IgD-negative memory B cell (primary cell): ENCODE measurements around the gene GATA3. TPM values are rescaled to one million over a fixed set of nuclear protein-coding genes. Genes with fewer than 3 reads are reported as not detected.

Experiments
- H3K27ac Mint-ChIP-seq, 3 donors: one replicate each; pipeline ENCODE4 v1.8.0; 2020 to 2022; ENCODE audit warnings: mild to moderate bottlenecking in 3 of 3, mixed read lengths in 3 of 3, moderate library complexity in 1 of 3
- H3K27me3 Mint-ChIP-seq: one replicate; pipeline ENCODE4 v1.8.0; 2021; ENCODE audit warnings: mixed read lengths
- H3K36me3 Mint-ChIP-seq: one replicate; pipeline ENCODE4 v1.8.0; 2020; ENCODE audit warnings: mild to moderate bottlenecking, mixed read lengths
- H3K4me1 Mint-ChIP-seq, 3 donors: one replicate each; pipeline ENCODE4 v1.8.0; 2020 to 2022; ENCODE audit warnings: mixed read lengths in 3 of 3, mild to moderate bottlenecking in 1 of 3
- H3K4me3 Mint-ChIP-seq, 4 donors: one replicate each; pipeline ENCODE4 v1.8.0; 2020 to 2022; ENCODE audit warnings: mild to moderate bottlenecking in 4 of 4, mixed read lengths in 4 of 4, moderate library complexity in 3 of 4
- H3K9me3 Mint-ChIP-seq, 3 donors: one replicate each; pipeline ENCODE4 v1.8.0; 2020 to 2021; ENCODE audit warnings: mixed read lengths in 3 of 3, mild to moderate bottlenecking in 1 of 3
- polyA plus RNA-seq: library from polyadenylated mRNA; unstranded; fragments of 300-500 nt; fragmentation: Illumina TruSeq; gene quantifications from one replicate; pipeline ENCODE4 v1.2.3, GENCODE V29; 2021

The GATA3 gene
- polyA plus RNA-seq, 1 donor from 2014 or later: 2.0 TPM

GRCh38 chr10:8035006-8035640 is 19.4 kb upstream of the GATA3 start:
- peaks cover 60% of the 10 kb centered on the region for H3K27me3 Mint-ChIP-seq
- H3K27ac Mint-ChIP-seq: peak overlapping the region; percentile 76 to 97 (median 89)
- peaks cover 4 to 8% (median 6%) of the 10 kb centered on the region in 3 donors for H3K4me1 Mint-ChIP-seq
- peaks cover 2 to 9% (median 6%) of the 10 kb centered on the region in 3 donors for H3K9me3 Mint-ChIP-seq
- peak overlapping the region in 1 of 4 donors; percentile 74 for H3K4me3 Mint-ChIP-seq
- no peaks in the 10 kb centered on the region for H3K36me3 Mint-ChIP-seq

GRCh38 chr10:8035641-8036470 is 18.6 kb upstream of the GATA3 start:
- Mint-ChIP-seq H3K4me1 (peaks cover 4 to 8% (median 6%) of the 10 kb centered on the region in 3 donors), H3K27ac (peak overlapping the region; percentile 76 to 97 (median 89)), H3K9me3 (peaks cover 2 to 9% (median 6%) of the 10 kb centered on the region in 3 donors), H3K27me3 (peaks cover 63% of the 10 kb centered on the region), H3K36me3 (no peaks in the 10 kb centered on the region), H3K4me3 (peak overlapping the region in 2 of 4 donors; percentile 72 to 74)

GRCh38 chr10:8036506-8037198 is 17.8 kb upstream of the GATA3 start:
- Mint-ChIP-seq H3K27me3 (peaks cover 63% of the 10 kb centered on the region), H3K9me3 (peaks cover 2 to 6% (median 6%) of the 10 kb centered on the region in 3 donors), H3K27ac (peak overlapping the region in 2 of 3 donors; percentile 77 to 95), H3K4me1 (peaks cover 6 to 8% (median 7%) of the 10 kb centered on the region in 3 donors), H3K4me3 (peak overlapping the region in 2 of 4 donors; percentile 50 to 75), H3K36me3 (no peaks in the 10 kb centered on the region)

- peak overlapping the region in 2 of 4 donors; percentile 50 to 75 for H3K4me3 Mint-ChIP-seq
- H3K9me3 Mint-ChIP-seq: peaks cover 2 to 6% (median 5%) of the 10 kb centered on the region in 3 donors
- H3K27me3 Mint-ChIP-seq: peaks cover 63% of the 10 kb centered on the region
- H3K36me3 Mint-ChIP-seq: no peaks in the 10 kb centered on the region
- peaks cover 9 to 13% (median 12%) of the 10 kb centered on the region in 3 donors for H3K4me1 Mint-ChIP-seq
- peak overlapping the region in 2 of 3 donors; percentile 77 to 95 for H3K27ac Mint-ChIP-seq
These were observed 17.2 kb upstream of the GATA3 start for GRCh38 chr10:8037199-8037801.

- Mint-ChIP-seq H3K4me3 (peak overlapping the region; percentile 14 to 63 (median 46)), H3K4me1 (peaks cover 13 to 19% (median 18%) of the 10 kb centered on the region in 3 donors), H3K9me3 (peaks cover 2 to 6% (median 5%) of the 10 kb centered on the region in 3 donors), H3K36me3 (no peaks in the 10 kb centered on the region), H3K27me3 (peaks cover 70% of the 10 kb centered on the region), H3K27ac (peak overlapping the region; percentile 63 to 77 (median 76))
These were observed 16.3 kb upstream of the GATA3 start for GRCh38 chr10:8037941-8038894.

GRCh38 chr10:8039321-8039881 is 15.1 kb upstream of the GATA3 start:
- Mint-ChIP-seq H3K9me3 (peaks cover 2 to 7% (median 6%) of the 10 kb centered on the region in 3 donors), H3K27me3 (peaks cover 71% of the 10 kb centered on the region), H3K36me3 (peaks cover 2% of the 10 kb centered on the region), H3K4me3 (peak overlapping the region in 3 of 4 donors; percentile 4 to 66 (median 49)), H3K27ac (peak overlapping the region; percentile 49 to 77 (median 52)), H3K4me1 (peaks cover 11 to 24% (median 24%) of the 10 kb centered on the region in 3 donors)

GRCh38 chr10:8040651-8041050 is 13.8 kb upstream of the GATA3 start:
- H3K27ac Mint-ChIP-seq: peak overlapping the region; percentile 22 to 52 (median 46)

GRCh38 chr10:8041284-8041991 is 13.1 kb upstream of the GATA3 start:
- peaks cover 19 to 34% (median 29%) of the 10 kb centered on the region in 3 donors for H3K4me1 Mint-ChIP-seq
- peaks cover 2 to 7% (median 6%) of the 10 kb centered on the region in 3 donors for H3K9me3 Mint-ChIP-seq
- peak overlapping the region in 2 of 4 donors; percentile 22 to 55 for H3K4me3 Mint-ChIP-seq
- peaks cover 2% of the 10 kb centered on the region for H3K36me3 Mint-ChIP-seq
- H3K27me3 Mint-ChIP-seq: peaks cover 82% of the 10 kb centered on the region
- peak overlapping the region in 1 of 3 donors; percentile 67 for H3K27ac Mint-ChIP-seq

More at GRCh38 chr10:8040651-8041050, 13.8 kb upstream of the GATA3 start:
- H3K36me3 Mint-ChIP-seq: peaks cover 2% of the 10 kb centered on the region
- peaks cover 12 to 28% (median 26%) of the 10 kb centered on the region in 3 donors for H3K4me1 Mint-ChIP-seq
- H3K9me3 Mint-ChIP-seq: peaks cover 2 to 7% (median 6%) of the 10 kb centered on the region in 3 donors
- H3K4me3 Mint-ChIP-seq: peak overlapping the region in 1 of 4 donors; percentile 11
- H3K27me3 Mint-ChIP-seq: peaks cover 75% of the 10 kb centered on the region

- Mint-ChIP-seq H3K4me3 (peak overlapping the region in 3 of 4 donors; percentile 22 to 69 (median 52)), H3K27ac (peak overlapping the region in 2 of 3 donors; percentile 67 to 74), H3K36me3 (peaks cover 2% of the 10 kb centered on the region), H3K4me1 (peaks cover 20 to 35% (median 29%) of the 10 kb centered on the region in 3 donors), H3K9me3 (peaks cover 2 to 7% (median 6%) of the 10 kb centered on the region in 3 donors), H3K27me3 (peaks cover 87% of the 10 kb centered on the region)
These were observed 12.3 kb upstream of the GATA3 start for GRCh38 chr10:8041992-8042720.

- Mint-ChIP-seq H3K9me3 (peaks cover 2 to 7% (median 6%) of the 10 kb centered on the region in 3 donors), H3K4me1 (peaks cover 20 to 35% (median 32%) of the 10 kb centered on the region in 3 donors), H3K27ac (peak overlapping the region in 2 of 3 donors; percentile 42 to 67), H3K4me3 (peak overlapping the region in 3 of 4 donors; percentile 22 to 80 (median 69)), H3K36me3 (peaks cover 3% of the 10 kb centered on the region), H3K27me3 (peaks cover 89% of the 10 kb centered on the region)
These were observed 11.5 kb upstream of the GATA3 start for GRCh38 chr10:8042721-8043568.
